LNCaP clone FGC (cell line): Measurements from ENCODE around the gene HSPA9.

Experiments
- DNase-seq: peaks from one replicate; pipeline ENCODE4 v3.0.0-alpha.2; 2011; ENCODE audit warnings: low read depth
- H3K4me3 ChIP-seq: 2 replicates; pipeline ENCODE4 v1.5.1; 2011; ENCODE audit warnings: mild to moderate bottlenecking, low read depth, low read length, control low read depth
- CTCF ChIP-seq: IDR thresholded peaks from 2 replicates; pipeline ENCODE4 v1.5.1; 2012; ENCODE audit warnings: mild to moderate bottlenecking; ENCODE audit not compliant: control insufficient read depth, insufficient read depth; ENCODE audit errors: extremely low read depth

HSPA9 gene

GRCh38 chr5:138575194-138576015 is at the start of gene HSPA9:
Gene HSPA9, minus strand, starts transcription at chr5:138575401. Its CDS starts 83 bp downstream, at chr5:138575318.
- peak within 1 kb of the TSS; percentile 63 for H3K4me3 ChIP-seq
- peak; percentile 100 for DNase-seq
- TF ChIP-seq CTCF, result no peak

DNA sequence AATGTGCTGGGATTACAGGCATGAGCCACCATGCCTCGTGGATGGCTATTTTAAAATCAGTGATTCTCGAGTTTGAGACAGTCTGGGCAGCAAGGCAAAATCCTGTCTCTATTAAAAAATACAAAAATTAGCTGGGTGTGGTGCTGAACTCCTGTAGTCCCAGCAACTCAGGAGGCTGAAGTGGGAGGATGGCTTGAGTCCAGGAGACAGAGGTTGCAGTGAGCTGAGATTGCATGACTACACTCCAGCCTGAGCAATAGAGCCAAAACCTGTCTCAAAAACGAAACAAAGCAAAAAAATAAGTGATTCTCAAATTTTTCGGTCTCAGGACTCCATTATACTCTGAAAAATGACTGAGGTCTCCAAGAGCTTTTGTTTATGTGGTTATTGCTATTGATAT is 47.9 kb upstream of the HSPA9 start:
- no peak for TF ChIP-seq CTCF
- no peak for DNase-seq

GRCh38 chr5:138622051-138622450 is 46.9 kb upstream of the HSPA9 start:
- no peak overlapping the region for H3K4me3 ChIP-seq
- DNase-seq, result no peak
- no peak for TF ChIP-seq CTCF

More for the DNA sequence above, 47.9 kb upstream of the HSPA9 start:
- H3K4me3 ChIP-seq, result no peak overlapping the region

- TF ChIP-seq CTCF, result no peak
- H3K4me3 ChIP-seq, result no peak overlapping the region
- DNase-seq, result no peak
Measured at GRCh38 chr5:138620663-138621224, 45.5 kb upstream of the HSPA9 start.

DNA sequence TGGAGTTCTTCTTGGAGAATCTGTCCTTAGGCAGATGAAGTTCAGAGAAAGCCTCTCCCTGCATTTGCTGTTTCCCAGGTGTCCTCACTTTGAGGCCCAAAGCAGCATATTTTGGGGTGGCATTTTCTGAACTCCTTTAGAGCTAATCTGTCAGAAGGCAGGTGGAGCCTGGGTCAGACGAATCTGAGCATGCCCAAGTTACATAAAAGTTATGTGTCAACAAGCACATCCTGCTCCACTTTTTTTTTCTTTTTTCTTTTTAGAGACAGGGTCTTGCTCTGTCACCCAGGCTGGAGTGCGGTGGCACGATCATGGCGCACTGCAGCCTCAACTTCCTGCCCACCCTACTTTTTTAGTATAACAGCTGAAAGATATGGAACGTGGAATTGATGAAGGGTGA is 41.3 kb upstream of the HSPA9 start:
- DNase-seq, result no peak
- no peak overlapping the region for H3K4me3 ChIP-seq
- no peak for TF ChIP-seq CTCF

GRCh38 chr5:138615461-138615860 is 40.3 kb upstream of the HSPA9 start:
- DNase-seq, result no peak
- TF ChIP-seq CTCF, result no peak
- H3K4me3 ChIP-seq, result no peak overlapping the region
